MCF 10A (cell line): Measurements from ENCODE around the gene HSPA1L. TPM values are rescaled to one million over a fixed set of nuclear protein-coding genes. Genes with fewer than 3 reads are reported as not detected.

Source experiments
- BruUV-seq: library from RNA; stranded (reverse); fragments of 400-500 nt; replicated peaks from 2 replicates; lab custom pipeline; 2021; lab: Mats Ljungman, UMichigan
- CTCF ChIA-PET: fragments of 300-600 bp; sonication (Branson Sonifier 250); formaldehyde crosslinking; extraction: SDS; loops from one replicate; lab custom pipeline; 2021; ENCODE audit warnings: antibody characterized with exemption, inconsistent platforms; lab: Yijun Ruan, JAX
- POLR2A ChIA-PET: fragments of 300-600, 350-650 bp; sonication (Branson Sonifier 250); formaldehyde crosslinking; extraction: SDS; loops from one replicate; lab custom pipeline; 2020; ENCODE audit warnings: antibody characterized with exemption, inconsistent platforms; lab: Yijun Ruan, JAX
- DNase-seq: peaks from one replicate; pipeline ENCODE4 v3.0.0-alpha.2; 2018; ENCODE audit not compliant: unreplicated experiment
- H3K27ac Mint-ChIP-seq: one replicate; pipeline ENCODE4 v1.8.0; 2022; ENCODE audit warnings: mild to moderate bottlenecking, low read depth, mixed read lengths; ENCODE audit not compliant: unreplicated experiment
- H3K27me3 Mint-ChIP-seq: one replicate; pipeline ENCODE4 v1.8.0; 2022; ENCODE audit warnings: mixed read lengths; ENCODE audit not compliant: insufficient read depth, unreplicated experiment
- H3K36me3 Mint-ChIP-seq: one replicate; pipeline ENCODE4 v1.8.0; 2022; ENCODE audit warnings: mild to moderate bottlenecking, moderate library complexity, mixed read lengths; ENCODE audit not compliant: insufficient read depth, unreplicated experiment
- H3K4me1 Mint-ChIP-seq: one replicate; pipeline ENCODE4 v1.8.0; 2022; ENCODE audit warnings: mixed read lengths; ENCODE audit not compliant: insufficient read depth, unreplicated experiment
- H3K4me3 Mint-ChIP-seq: one replicate; pipeline ENCODE4 v1.8.0; 2022; ENCODE audit warnings: mild to moderate bottlenecking, moderate library complexity, mixed read lengths; ENCODE audit not compliant: unreplicated experiment
- H3K9me3 Mint-ChIP-seq: one replicate; pipeline ENCODE4 v1.8.0; 2022; ENCODE audit warnings: mixed read lengths; ENCODE audit not compliant: unreplicated experiment
- CTCF ChIP-seq: fragments of 200-600 bp; IDR thresholded peaks from one replicate; pipeline ENCODE4 v1.8.0; 2022; ENCODE audit warnings: antibody characterized with exemption, mild to moderate bottlenecking; ENCODE audit not compliant: unreplicated experiment
- intact Hi-C: fragments of 100-400 bp; cut with micrococcal nuclease; formaldehyde crosslinking; loops from 2 replicates; pipeline ENCODE4 v1.14.1; 2022
- total RNA-seq: library from RNA; stranded (reverse); gene quantifications from 2 replicates; pipeline ENCODE4 v1.2.3, GENCODE V29; 2022

The HSPA1L gene
- total RNA-seq, 1 experiment from 2014 or later: 0.35 TPM

GRCh38 chr6:31862344-31863235, 47.5 kb upstream of the HSPA1L start, which contains the start of gene NEU1:
Gene NEU1 (minus strand): TSS chr6:31862821. CDS start chr6:31862776, 45 bp downstream.
- POLR2A ChIA-PET: interaction anchor here (0.6 to 2.4 kb wide), 37 partner anchors 12 to 1078 kb away, joined by 3 to 32 read pairs (median 5); partner anchors contain the start of genes ATF6B, BAG6, CFB and CSNK2B
- Mint-ChIP-seq H3K9me3 (no peaks in the 10 kb centered on the region), H3K4me1 (peaks cover 10% of the 10 kb centered on the region), H3K27ac (peak within 1 kb of the TSS; percentile 66), H3K36me3 (peaks cover 31% of the 10 kb centered on the region), H3K4me3 (peak within 1 kb of the TSS; percentile 89), H3K27me3 (no peaks in the 10 kb centered on the region)
- DNase-seq: peak; percentile 100
- CTCF ChIA-PET: interaction anchor here (0.5 to 0.9 kb wide), 7 partner anchors 23 to 792 kb away, joined by 3 to 4 read pairs (median 3); partner anchors contain the start of gene LY6G5C
- TF ChIP-seq CTCF: no peak
- BruUV-seq: TSS peak; percentile 57
- intact Hi-C loops: loop anchor here (1.0 to 2.0 kb wide), 4 partner anchors 28 to 182 kb away; partner anchors contain the start of genes HSPA1A and HSPA1L

- no TSS peak for BruUV-seq
- ChIA-PET POLR2A (interaction anchor here (0.6 to 2.4 kb wide), 13 partner anchors 12 to 1079 kb away, joined by 3 to 32 read pairs (median 5); partner anchors contain the start of genes HSPA1B, LY6G6C and VARS1), CTCF (interaction anchor here (0.6 kb wide), 1 partner anchor 23 kb away, joined by 3 read pairs; no protein-coding TSS in a partner anchor)
- Mint-ChIP-seq H3K36me3 (peaks cover 38% of the 10 kb centered on the region), H3K4me3 (peak overlapping the region; percentile 89), H3K4me1 (peaks cover 10% of the 10 kb centered on the region), H3K9me3 (no peaks in the 10 kb centered on the region), H3K27ac (peak overlapping the region; percentile 66), H3K27me3 (no peaks in the 10 kb centered on the region)
- TF ChIP-seq CTCF: no peak
- intact Hi-C loops: loop anchor here (2.0 kb wide), 1 partner anchor 47 kb away; the partner anchor contains the start of genes HSPA1A and HSPA1L
- DNase-seq: no peak
Observed at GRCh38 chr6:31861919-31862343, 46.8 kb upstream of the HSPA1L start.

DNA sequence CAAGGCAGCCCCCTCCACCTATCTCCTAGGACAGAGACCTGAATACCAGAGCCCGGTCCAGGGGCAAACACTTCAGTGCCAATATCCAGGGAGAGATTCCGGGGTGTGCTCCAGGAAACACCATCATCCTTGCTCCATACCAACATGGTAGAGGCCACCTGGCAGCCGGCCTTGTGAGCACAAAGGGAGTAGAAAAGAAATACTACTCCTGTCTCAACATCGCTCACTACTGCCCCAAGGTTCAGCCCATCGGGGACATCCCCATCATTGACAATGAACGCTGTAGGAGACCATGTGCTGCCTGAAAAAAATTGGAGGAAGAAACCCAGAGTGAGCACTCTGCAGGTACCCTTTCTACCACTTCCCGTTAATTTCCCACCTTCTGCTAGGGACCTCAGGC, 46.1 kb upstream of the HSPA1L start:
- no peak for TF ChIP-seq CTCF
- POLR2A ChIA-PET: interaction anchor here (0.7 kb wide), 1 partner anchor 158 kb away, joined by 3 read pairs; the partner anchor contains the start of gene ABHD16A
- Mint-ChIP-seq H3K4me3 (no peak overlapping the region), H3K27me3 (no peaks in the 10 kb centered on the region), H3K36me3 (peaks cover 40% of the 10 kb centered on the region), H3K4me1 (peaks cover 10% of the 10 kb centered on the region), H3K27ac (no peak overlapping the region), H3K9me3 (no peaks in the 10 kb centered on the region)
- intact Hi-C loops: no loop called here
- no TSS peak for BruUV-seq
- DNase-seq: no peak
- CTCF ChIA-PET: no interaction called here

DNA sequence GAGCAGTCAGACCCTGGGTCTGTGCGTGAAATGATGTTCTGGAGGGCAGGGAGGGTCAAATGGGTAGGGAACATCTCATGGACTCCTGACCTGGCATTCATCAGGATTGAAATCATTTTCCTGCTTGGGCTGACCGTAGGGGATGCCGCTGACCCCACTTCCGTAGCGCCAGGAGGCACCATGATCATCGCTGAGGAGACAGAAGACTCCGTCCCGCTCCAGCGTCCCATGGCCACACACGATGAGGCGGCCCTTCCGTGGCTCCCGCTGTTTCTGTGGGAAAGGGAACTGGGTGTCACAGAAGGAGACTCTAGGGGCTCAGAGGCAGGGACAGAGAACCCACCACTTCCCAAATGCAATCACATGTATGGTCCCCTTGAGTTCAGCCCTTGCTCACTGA, 45.3 kb upstream of the HSPA1L start:
- POLR2A ChIA-PET: interaction anchor here (0.5 to 0.7 kb wide), 2 partner anchors 20 to 157 kb away, joined by 3 read pairs; partner anchors contain the start of gene ABHD16A
- H3K9me3 Mint-ChIP-seq: no peaks in the 10 kb centered on the region
- no peak overlapping the region for H3K4me3 Mint-ChIP-seq
- CTCF ChIA-PET: no interaction called here
- no peaks in the 10 kb centered on the region for H3K27me3 Mint-ChIP-seq
- peaks cover 40% of the 10 kb centered on the region for H3K36me3 Mint-ChIP-seq
- DNase-seq: no peak
- no TSS peak for BruUV-seq
- peaks cover 10% of the 10 kb centered on the region for H3K4me1 Mint-ChIP-seq
- H3K27ac Mint-ChIP-seq: no peak overlapping the region
- intact Hi-C loops: no loop called here
- TF ChIP-seq CTCF: no peak
